Hematopoietic multipotent progenitor cell (in vitro differentiated cells): ENCODE data around the gene LHX2. TPM values are rescaled to one million over a fixed set of nuclear protein-coding genes. Genes with fewer than 3 reads are reported as not detected.

Experiments used
- DNase-seq, 3 donors: peaks; one replicate each; pipeline ENCODE4 v3.0.0-alpha.2; 2011 to 2015; ENCODE audit warnings: low read depth in 2 of 3, low spot score in 2 of 3
- total RNA-seq: library from RNA; depleted of rRNA; stranded (reverse); fragments of >200 nt; gene quantifications from one replicate; pipeline ENCODE4 v1.2.3, GENCODE V29; 2012

The LHX2 gene
- total RNA-seq, 1 donor, result under 0.01 TPM

DNA sequence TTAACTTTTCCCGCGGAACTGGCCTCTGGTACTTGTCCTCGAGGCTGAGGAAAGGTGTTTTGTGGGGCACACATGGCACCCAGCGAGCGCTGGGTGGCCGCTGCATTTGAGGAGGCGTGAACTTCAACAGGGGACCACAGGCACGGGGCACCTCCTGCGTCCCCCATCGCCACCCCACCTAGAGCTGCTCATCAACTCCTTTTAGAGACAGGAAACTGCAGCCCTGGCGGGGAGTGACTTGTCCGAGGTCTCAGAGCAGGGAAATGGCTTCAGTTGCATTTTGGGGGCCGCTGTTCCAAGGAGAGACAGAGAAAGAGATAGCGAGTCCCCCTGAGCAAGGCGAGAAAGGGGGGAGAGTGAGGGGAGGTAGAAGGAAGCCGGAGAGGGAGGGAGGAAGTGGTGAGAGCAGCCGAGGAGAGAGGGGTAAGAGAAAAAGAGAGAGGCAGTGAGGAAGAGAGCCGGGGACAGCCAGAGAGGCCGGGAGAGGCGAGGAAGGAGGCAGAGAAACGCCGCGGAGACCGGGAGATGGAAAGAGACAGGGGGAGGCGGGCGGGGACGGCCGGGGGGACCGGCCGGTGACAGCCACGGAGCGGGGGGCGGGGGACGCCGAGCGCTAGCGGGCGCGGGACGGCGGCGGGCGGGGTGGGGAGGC, 12.5 kb upstream of the LHX2 start:
- DNase-seq, result no peak

DNA sequence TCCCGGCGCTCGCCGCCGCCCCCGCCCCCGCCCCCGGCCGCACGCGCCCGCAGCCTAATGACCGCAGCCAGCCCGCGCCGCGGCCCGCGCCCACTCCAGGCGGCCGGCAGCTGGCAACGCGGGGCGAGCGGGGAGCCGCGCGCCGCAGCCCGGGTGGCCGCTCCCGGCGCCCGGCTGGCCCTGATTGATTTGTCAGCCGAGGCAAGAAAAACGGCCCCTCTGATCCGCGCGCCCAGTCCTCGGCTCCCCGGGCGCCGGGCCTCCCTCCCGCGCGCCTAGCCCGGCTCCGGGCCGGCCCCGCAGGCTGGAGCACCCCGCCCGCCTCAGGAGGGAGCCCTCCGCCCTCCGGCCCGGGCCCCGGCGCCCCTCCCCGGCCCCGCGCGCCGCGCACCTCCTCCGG, 11.9 kb upstream of the LHX2 start:
- DNase-seq, result no peak

DNA sequence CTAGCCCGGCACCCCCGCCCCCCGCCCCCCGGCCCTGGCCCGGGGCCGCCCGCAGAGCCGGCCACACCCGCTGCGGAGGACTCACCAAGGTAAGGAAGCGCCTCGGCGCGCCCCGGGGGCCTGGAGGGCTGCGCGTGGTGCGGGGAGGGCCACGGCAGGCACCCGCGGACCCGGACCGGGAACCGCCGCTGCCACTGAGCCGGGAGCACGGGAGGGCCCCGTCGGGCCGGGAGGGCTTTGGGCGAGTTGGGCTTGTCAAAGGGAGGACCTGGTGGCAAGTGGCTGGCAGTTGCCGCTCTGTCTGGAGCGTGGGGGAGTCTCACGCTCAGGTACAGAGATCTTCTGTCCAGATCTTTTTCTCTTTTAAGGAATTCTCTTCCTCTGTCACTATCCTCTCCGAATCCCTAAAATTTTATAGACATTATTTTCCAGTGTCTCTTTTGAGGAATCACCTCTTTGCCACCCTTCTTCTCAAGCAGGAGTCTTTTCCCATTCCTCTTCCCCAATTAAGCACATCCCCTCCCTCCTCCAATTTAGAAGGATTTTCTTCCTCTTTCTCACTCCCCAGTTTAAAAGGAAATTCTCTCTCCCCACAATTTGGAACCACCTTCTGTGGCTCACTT, 11.3 kb upstream of the LHX2 start:
- DNase-seq, result no peak

- DNase-seq, result no peak
These were observed 10.6 kb upstream of the LHX2 start for GRCh38 chr9:124000784-124001457.

DNA sequence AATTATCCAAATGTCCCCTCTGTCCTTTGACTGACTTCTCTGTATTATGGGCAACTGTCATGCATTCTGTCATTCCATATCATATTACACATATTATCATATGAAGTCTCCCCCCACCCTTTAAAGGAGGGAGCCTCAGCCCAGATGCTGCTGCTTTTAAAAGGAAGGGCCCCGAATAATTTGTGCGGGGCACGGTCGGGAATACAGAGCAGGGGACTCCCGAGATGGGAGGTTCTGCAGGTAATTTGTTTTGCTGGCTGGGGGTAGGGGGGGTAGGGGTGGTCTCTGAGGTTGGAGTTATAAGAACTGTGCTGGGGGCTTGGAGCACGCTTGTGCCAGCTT, 10.1 kb upstream of the LHX2 start:
- DNase-seq, result no peak

GRCh38 chr9:124001866-124002525, 9.6 kb upstream of the LHX2 start:
- no peak for DNase-seq

- no peak for DNase-seq
These were observed 7.8 kb upstream of the LHX2 start for GRCh38 chr9:124003636-124004349.

- no peak for DNase-seq
These were observed 7.0 kb upstream of the LHX2 start for GRCh38 chr9:124004593-124004992.

GRCh38 chr9:124005029-124005771, 6.4 kb upstream of the LHX2 start:
- DNase-seq, result no peak

DNA sequence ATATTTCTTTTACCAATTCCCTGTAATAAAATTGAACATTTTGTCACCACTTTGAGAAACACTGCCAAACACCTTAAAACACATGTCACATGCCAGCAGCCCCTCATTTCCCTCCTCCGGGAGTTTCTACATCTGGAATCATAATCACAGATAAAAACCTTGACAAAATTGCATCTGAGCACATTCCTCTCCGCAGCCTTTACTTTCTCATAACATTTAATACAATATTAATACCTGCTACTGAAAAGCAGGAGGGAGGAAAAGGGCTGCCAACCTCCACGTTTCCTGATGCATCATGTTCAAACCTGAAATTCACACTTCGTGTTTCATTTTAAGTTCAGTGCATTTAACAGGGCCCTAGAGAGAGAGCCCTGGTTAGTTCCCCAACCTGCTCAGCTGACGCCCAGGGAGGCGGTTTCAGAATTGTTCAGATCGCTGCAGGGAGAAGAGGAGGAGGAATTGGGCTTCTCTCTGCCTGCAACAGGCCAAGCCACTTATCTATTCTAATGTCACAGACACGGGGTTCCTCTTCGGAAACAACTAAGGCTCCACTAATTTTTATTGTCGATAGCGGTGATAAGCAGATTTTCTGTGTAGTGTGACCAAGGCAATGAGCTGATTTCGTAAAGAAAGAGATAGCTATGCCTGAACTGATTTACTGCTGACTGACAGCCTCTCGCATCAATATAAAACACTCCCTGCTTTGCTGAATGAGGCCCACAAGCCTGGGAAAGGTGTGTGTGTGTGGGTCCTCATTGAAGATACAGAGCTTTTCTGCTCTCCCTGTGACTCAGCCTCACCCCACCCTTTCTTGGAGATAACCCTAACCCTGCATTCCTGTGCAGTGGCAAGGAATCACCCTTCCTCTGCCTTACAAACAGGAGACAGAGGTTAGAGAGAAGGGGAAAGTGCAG, 4.9 kb upstream of the LHX2 start:
- no peak for DNase-seq

GRCh38 chr9:124007565-124008302, 3.8 kb upstream of the LHX2 start:
- DNase-seq, result no peak

DNA sequence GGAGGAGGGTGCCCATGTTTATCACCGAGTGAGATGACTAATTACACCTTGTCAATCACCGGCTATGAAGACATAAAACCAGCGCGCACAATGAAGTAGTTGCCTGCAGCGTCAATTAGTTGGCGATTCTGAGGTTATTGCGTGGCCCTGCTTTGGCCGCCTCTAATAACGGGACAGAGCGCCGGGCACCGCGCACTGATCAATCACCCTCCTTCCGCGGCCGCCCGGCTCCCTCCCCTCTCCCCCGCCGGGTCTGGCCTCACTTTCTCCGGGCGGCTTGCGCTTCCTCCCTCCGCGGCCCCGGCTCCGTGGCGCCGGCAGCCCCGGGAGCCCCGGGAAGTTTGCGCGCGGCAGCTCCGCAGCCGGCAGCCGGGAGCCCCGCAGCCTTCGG, 3.3 kb upstream of the LHX2 start:
- DNase-seq, result no peak

DNA sequence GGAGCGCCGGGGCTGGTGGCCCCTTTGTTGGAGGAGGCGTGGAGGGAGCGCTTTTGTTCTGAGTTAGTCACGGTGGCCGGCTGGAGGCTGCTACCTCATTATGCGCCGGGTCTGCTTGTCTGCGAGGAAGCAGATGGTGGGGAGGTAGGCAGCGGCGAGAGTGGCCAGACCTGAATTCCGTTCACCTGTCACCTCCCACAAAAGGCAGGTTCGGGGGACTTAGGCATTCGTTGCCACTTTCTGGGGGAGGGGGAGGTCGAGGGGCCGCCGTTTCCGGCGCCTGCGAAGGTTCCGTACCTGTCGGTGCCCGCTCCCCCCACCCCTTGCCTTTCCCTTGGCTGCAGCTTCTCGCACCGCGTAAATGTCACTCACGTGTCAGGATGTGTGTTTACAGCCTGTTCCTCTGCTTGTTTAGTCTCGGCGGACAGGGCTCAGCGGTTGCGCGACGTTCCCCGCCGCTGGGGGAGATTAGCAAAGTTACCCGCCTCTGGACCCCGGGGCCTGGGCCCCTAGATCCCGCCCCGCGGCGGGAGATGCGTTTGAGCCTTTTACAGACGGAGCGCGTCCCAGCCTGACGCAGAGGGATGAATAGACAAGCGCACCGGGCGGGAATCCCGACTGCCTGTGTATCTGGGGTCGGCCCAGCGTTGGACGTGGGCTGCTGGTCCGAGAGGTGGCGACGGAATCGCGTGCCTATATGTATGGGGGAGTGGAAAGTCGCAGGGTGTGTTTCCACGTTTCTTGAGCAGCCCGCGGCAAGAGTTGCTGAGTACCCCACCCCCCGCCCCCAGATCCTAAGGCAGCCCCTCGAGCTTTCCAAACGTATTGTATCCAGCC, 2.7 kb upstream of the LHX2 start:
- peak in 1 of 3 donors; percentile 58 for DNase-seq

DNA sequence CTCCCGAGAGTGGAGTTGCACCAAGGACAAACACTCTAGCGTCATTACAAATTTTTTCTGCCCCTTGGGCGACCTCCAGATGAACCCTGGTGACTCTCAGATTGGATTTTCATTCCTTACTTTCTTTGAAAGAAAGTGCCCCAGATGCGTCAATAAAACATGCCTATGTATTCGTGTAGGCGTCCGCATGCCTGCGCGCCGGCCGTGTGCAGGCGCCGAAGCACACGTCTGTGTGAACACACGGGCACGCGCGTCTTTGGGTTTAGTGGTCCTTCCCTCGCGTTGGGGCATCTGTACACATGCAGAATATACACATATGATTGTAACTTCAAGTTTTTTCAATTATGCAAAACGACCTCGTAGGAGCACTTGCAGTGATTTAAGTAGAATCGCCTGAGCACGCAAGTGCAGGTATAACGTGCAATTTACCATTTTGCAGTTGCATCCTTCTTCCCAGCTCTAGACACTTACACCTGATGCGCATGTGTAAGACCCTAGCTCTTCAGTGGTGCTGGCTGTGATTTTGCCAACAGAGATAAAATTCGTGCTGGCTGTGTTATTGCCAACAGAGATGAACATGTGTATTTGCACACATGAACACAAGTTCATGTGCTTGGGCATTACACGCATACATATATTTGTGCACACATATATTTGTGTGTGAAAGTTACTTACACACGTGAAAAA, 1.9 kb upstream of the LHX2 start:
- DNase-seq, result no peak

DNA sequence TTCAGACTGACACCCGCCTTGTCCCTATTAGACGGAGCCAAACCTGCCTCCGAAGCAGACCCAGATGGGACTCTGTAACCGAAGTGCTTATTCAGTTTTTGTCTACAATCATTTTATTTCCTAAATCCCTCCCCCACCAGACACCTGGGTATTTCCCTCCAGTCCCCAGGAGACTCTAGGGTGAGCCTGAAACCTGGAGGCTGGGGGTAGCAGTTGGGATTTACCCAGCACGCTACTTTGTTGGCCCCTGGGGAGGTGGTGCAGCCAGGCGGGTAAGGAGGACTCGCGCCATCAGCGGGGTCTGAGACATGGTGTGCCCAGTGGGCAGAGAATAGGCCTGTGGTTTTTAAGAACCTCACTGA, 1.3 kb upstream of the LHX2 start:
- no peak for DNase-seq

- no peak for DNase-seq
These were observed 775 bp upstream of the LHX2 start for GRCh38 chr9:124010665-124011321.
